ENCODE measurements around the gene CSNK2A3.
"Not testable (repeated sequence)": the region's sequence is repeated elsewhere in the genome, so short reads cannot be mapped to it uniquely, and the experiment has no call there.

CSNK2A3 gene

GRCh38 chr11:11352878-11353277, at the start of gene CSNK2A3:
Gene CSNK2A3 (minus strand): TSS chr11:11353250. CDS start chr11:11353119, 131 bp downstream.
- POLR2A ChIA-PET; H3K4me3 ChIP-seq (ENCODE audit: low read depth, low read length); DNase-seq (ENCODE audit: low read depth, low spot score); CTCF ChIA-PET: not testable (repeated sequence)

- CTCF ChIA-PET = interaction anchor here (1.3 to 1.6 kb wide), 2 partner anchors 7 to 9 kb away, joined by 3 to 4 read pairs; no protein-coding TSS in a partner anchor
- no peak overlapping the region for H3K4me3 ChIP-seq (ENCODE audit: low read depth, low read length)
- no peak for DNase-seq (ENCODE audit: low read depth, low spot score)
- POLR2A ChIA-PET = no interaction called here
- no peak for TF ChIP-seq CTCF (IDR thresholded peaks at IDR 0.05; ENCODE audit: insufficient read depth, low read length, missing control alignments)
Measured at GRCh38 chr11:11401960-11402535, 49.0 kb upstream of the CSNK2A3 start.

- no peak for DNase-seq (ENCODE audit: low read depth, low spot score)
- H3K4me3 ChIP-seq (ENCODE audit: low read depth, low read length) = no peak overlapping the region
- TF ChIP-seq CTCF (IDR thresholded peaks at IDR 0.05; ENCODE audit: insufficient read depth, low read length, missing control alignments) = peak; percentile 3
- ChIA-PET POLR2A (no interaction called here), CTCF (interaction anchor here (0.9 to 1.3 kb wide), 3 partner anchors 9 to 387 kb away, joined by 3 read pairs; no protein-coding TSS in a partner anchor)
Measured at GRCh38 chr11:11400635-11401232, 47.7 kb upstream of the CSNK2A3 start.

GRCh38 chr11:11400121-11400520, 47.1 kb upstream of the CSNK2A3 start:
- ChIA-PET POLR2A (no interaction called here), CTCF (interaction anchor here (0.9 to 1.2 kb wide), 3 partner anchors 11 to 388 kb away, joined by 3 read pairs; no protein-coding TSS in a partner anchor)
- TF ChIP-seq CTCF (IDR thresholded peaks at IDR 0.05; ENCODE audit: insufficient read depth, low read length, missing control alignments) = no peak
- no peak for DNase-seq (ENCODE audit: low read depth, low spot score)
- no peak overlapping the region for H3K4me3 ChIP-seq (ENCODE audit: low read depth, low read length)

GRCh38 chr11:11397781-11398180, 44.7 kb upstream of the CSNK2A3 start:
- H3K4me3 ChIP-seq (ENCODE audit: low read depth, low read length) = no peak overlapping the region
- CTCF ChIA-PET = interaction anchor here (0.8 to 1.2 kb wide), 2 partner anchors 15 to 390 kb away, joined by 3 to 4 read pairs; no protein-coding TSS in a partner anchor
- no peak for TF ChIP-seq CTCF (IDR thresholded peaks at IDR 0.05; ENCODE audit: insufficient read depth, low read length, missing control alignments)
- no peak for DNase-seq (ENCODE audit: low read depth, low spot score)
- POLR2A ChIA-PET = no interaction called here

GRCh38 chr11:11397036-11397415, 44.0 kb upstream of the CSNK2A3 start:
- ChIA-PET CTCF (no interaction called here), POLR2A (no interaction called here)
- no peak for DNase-seq (ENCODE audit: low read depth, low spot score)
- no peak overlapping the region for H3K4me3 ChIP-seq (ENCODE audit: low read depth, low read length)
- no peak for TF ChIP-seq CTCF (IDR thresholded peaks at IDR 0.05; ENCODE audit: insufficient read depth, low read length, missing control alignments)

Data from AG04449 (cell line).